ENCODE measurements around the gene DPP6. TPM values are rescaled to one million over a fixed set of nuclear protein-coding genes. Genes with fewer than 3 reads are reported as not detected.

DPP6 gene
- total RNA-seq, 1 experiment from 2014 or later = not detected

DNA sequence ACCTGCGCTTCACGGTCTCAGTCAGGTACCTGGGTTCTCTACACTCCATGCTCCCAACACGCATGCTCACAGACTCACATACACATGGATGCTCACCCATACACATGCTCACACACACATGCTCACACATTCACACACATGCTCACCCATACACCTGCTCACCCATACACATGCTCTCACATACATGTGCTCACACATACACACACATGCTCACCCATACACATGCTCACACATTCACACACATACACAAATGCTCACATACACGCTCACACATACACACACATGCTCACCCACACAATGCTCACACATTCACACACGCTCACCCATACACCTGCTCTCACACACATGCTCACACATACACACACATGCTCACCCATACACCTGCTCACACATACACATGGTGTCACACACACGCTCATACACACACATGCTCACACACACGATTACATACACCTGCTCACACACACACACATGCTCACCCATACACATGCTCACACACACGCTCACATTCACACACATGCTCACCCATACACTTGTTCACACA is 830.8 kb downstream of the DPP6 start:
- H3K27me3 ChIP-seq (replicated peaks; ENCODE audit: control insufficient read depth, insufficient read depth, low read length) = no peaks in the 10 kb centered on the region
- ChIA-PET CTCF (no interaction called here), POLR2A (no interaction called here)
- Mint-ChIP-seq H3K4me3 (ENCODE audit: unreplicated experiment) (no peak overlapping the region), H3K27me3 (ENCODE audit: insufficient read depth, unreplicated experiment) (no peaks in the 10 kb centered on the region), H3K4me1 (ENCODE audit: low read depth, unreplicated experiment) (no peaks in the 10 kb centered on the region), H3K27ac (ENCODE audit: unreplicated experiment) (no peak overlapping the region), H3K36me3 (ENCODE audit: insufficient read depth, unreplicated experiment) (no peaks in the 10 kb centered on the region), H3K9me3 (ENCODE audit: unreplicated experiment) (no peaks in the 10 kb centered on the region)
- no peak for DNase-seq
- intact Hi-C loops (cut with micrococcal nuclease; ENCODE audit: unreplicated experiment) = no loop called here
- no peaks in the 10 kb centered on the region for H3K36me3 ChIP-seq (ENCODE audit: control insufficient read depth, insufficient read depth, low read length)
- H3K9me3 ChIP-seq = peaks cover 10% of the 10 kb centered on the region; the same call in 1 of the 2 replicates
- H3K4me3 ChIP-seq (ENCODE audit: low read depth, low read length) = no peak overlapping the region
- TF ChIP-seq, protein P1, sequence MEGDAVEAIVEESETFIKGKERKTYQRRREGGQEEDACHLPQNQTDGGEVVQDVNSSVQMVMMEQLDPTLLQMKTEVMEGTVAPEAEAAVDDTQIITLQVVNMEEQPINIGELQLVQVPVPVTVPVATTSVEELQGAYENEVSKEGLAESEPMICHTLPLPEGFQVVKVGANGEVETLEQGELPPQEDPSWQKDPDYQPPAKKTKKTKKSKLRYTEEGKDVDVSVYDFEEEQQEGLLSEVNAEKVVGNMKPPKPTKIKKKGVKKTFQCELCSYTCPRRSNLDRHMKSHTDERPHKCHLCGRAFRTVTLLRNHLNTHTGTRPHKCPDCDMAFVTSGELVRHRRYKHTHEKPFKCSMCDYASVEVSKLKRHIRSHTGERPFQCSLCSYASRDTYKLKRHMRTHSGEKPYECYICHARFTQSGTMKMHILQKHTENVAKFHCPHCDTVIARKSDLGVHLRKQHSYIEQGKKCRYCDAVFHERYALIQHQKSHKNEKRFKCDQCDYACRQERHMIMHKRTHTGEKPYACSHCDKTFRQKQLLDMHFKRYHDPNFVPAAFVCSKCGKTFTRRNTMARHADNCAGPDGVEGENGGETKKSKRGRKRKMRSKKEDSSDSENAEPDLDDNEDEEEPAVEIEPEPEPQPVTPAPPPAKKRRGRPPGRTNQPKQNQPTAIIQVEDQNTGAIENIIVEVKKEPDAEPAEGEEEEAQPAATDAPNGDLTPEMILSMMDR (IDR thresholded peaks at IDR 0.05; ENCODE audit: insufficient read depth in 1 of 2, low read depth in 1 of 2, low read length in 1 of 2, severe bottlenecking in 1 of 2, unreplicated experiment in 1 of 2) = no peak
- H3K4me1 ChIP-seq = no peaks in the 10 kb centered on the region
- BruUV-seq (replicated peaks) = no TSS peak

DNA sequence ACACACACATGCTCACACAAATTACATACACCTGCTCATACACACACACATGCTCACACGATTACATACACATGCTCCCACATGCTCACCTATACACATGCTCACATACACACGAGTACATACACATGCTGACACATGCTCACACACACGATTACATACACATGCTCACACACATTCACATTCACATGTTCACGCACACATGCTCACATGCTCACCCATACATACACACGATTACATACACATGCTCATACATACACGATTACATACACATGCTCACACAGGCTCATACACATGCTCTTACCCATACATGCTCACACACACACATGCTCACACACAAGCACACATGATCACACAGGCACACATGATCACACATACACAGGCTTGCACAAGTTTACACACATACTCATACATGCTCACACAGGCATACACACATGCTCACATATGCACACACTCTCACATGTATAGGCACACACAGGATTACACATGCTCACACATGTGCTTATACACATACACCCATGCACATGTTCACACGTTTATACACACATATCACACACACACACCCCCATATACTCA is 832.2 kb downstream of the DPP6 start:
- Histone ChIP-seq H3K36me3 (ENCODE audit: control insufficient read depth, insufficient read depth, low read length) (no peaks in the 10 kb centered on the region), H3K4me3 (ENCODE audit: low read depth, low read length) (no peak overlapping the region), H3K9me3 (peaks cover 16% of the 10 kb centered on the region), H3K4me1 (no peaks in the 10 kb centered on the region), H3K27me3 (replicated peaks; ENCODE audit: control insufficient read depth, insufficient read depth, low read length) (no peaks in the 10 kb centered on the region)
- no peaks in the 10 kb centered on the region for H3K36me3 Mint-ChIP-seq (ENCODE audit: insufficient read depth, unreplicated experiment)
- intact Hi-C loops (cut with micrococcal nuclease; ENCODE audit: unreplicated experiment) = no loop called here
- no peaks in the 10 kb centered on the region for H3K4me1 Mint-ChIP-seq (ENCODE audit: low read depth, unreplicated experiment)
- peaks cover 13% of the 10 kb centered on the region for H3K9me3 Mint-ChIP-seq (ENCODE audit: unreplicated experiment)
- H3K27me3 Mint-ChIP-seq (ENCODE audit: insufficient read depth, unreplicated experiment) = peaks cover 2% of the 10 kb centered on the region
- H3K27ac Mint-ChIP-seq (ENCODE audit: unreplicated experiment) = no peak overlapping the region
- CTCF ChIA-PET = no interaction called here
- no peak overlapping the region for H3K4me3 Mint-ChIP-seq (ENCODE audit: unreplicated experiment)
- no TSS peak for BruUV-seq (replicated peaks)
- DNase-seq = no peak
- TF ChIP-seq, protein P1 (IDR thresholded peaks at IDR 0.05; ENCODE audit: insufficient read depth in 1 of 2, low read depth in 1 of 2, low read length in 1 of 2, severe bottlenecking in 1 of 2, unreplicated experiment in 1 of 2) = no peak
- POLR2A ChIA-PET = no interaction called here

DNA sequence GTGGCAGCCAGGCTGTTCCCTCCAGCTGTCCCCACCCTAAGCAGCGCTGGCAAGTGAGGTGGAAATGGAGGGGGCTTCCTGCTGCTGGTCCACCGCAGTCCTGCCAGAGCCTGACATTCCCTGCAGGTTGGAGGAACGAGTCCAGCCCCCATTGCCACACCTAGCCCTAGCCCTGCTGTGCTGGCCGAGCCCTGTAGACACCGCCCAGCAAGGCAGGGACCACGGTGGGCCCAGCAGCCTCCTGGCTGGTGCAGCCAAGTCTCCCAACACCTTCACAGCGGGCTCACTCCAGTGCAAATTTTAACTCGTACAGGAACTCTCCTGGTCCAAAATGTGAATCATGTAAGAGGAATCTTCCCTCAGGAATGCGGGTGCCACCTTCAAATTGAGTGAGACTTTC is 834.4 kb downstream of the DPP6 start:
- no peaks in the 10 kb centered on the region for H3K36me3 Mint-ChIP-seq (ENCODE audit: insufficient read depth, unreplicated experiment)
- no TSS peak for BruUV-seq (replicated peaks)
- H3K4me1 Mint-ChIP-seq (ENCODE audit: low read depth, unreplicated experiment) = no peaks in the 10 kb centered on the region
- TF ChIP-seq, protein P1 (IDR thresholded peaks at IDR 0.05; ENCODE audit: insufficient read depth in 1 of 2, low read depth in 1 of 2, low read length in 1 of 2, severe bottlenecking in 1 of 2, unreplicated experiment in 1 of 2) = no peak
- no peak overlapping the region for H3K27ac Mint-ChIP-seq (ENCODE audit: unreplicated experiment)
- Histone ChIP-seq H3K9me3 (peaks cover 16% of the 10 kb centered on the region), H3K27me3 (replicated peaks; ENCODE audit: control insufficient read depth, insufficient read depth, low read length) (no peaks in the 10 kb centered on the region), H3K36me3 (ENCODE audit: control insufficient read depth, insufficient read depth, low read length) (no peaks in the 10 kb centered on the region), H3K4me3 (ENCODE audit: low read depth, low read length) (no peak overlapping the region), H3K4me1 (no peaks in the 10 kb centered on the region)
- no peak for DNase-seq
- H3K9me3 Mint-ChIP-seq (ENCODE audit: unreplicated experiment) = peaks cover 13% of the 10 kb centered on the region
- no peak overlapping the region for H3K4me3 Mint-ChIP-seq (ENCODE audit: unreplicated experiment)
- H3K27me3 Mint-ChIP-seq (ENCODE audit: insufficient read depth, unreplicated experiment) = peaks cover 2% of the 10 kb centered on the region
- intact Hi-C loops (cut with micrococcal nuclease; ENCODE audit: unreplicated experiment) = no loop called here
- ChIA-PET CTCF (no interaction called here), POLR2A (no interaction called here)

Measured in Caco-2 (cell line).